K562 (cell line): ENCODE measurements around the gene LCA5. TPM values are rescaled to one million over a fixed set of nuclear protein-coding genes. Genes with fewer than 3 reads are reported as not detected.

Experiments
- CREB3L1 ChIP-seq: fragments of 450-650 bp; IDR thresholded peaks from 2 replicates; pipeline ENCODE4 v1.6.1; 2014; ENCODE audit warnings: low read depth, mild to moderate bottlenecking, moderate library complexity, borderline replicate concordance
- FOXA1 ChIP-seq: fragments of 450-650 bp; IDR thresholded peaks from 2 replicates; pipeline ENCODE4 v1.6.1; 2016; ENCODE audit warnings: mild to moderate bottlenecking, borderline replicate concordance
- KDM4B ChIP-seq, 2 experiments: fragments of 450-650 bp in 1 of 2; sonication (generic) in 1 of 2; IDR thresholded peaks; 2 replicates each; pipeline ENCODE4 v1.6.1; 2016 to 2017; ENCODE audit warnings: borderline replicate concordance in 2 of 2, antibody characterized with exemption in 1 of 2, low read depth in 1 of 2, mild to moderate bottlenecking in 1 of 2
- NFYB ChIP-seq: IDR thresholded peaks from 2 replicates; pipeline ENCODE4 v1.6.1; 2011; ENCODE audit warnings: mild to moderate bottlenecking, moderate library complexity; ENCODE audit not compliant: insufficient read length; ENCODE audit errors: extremely low read depth
- OTX1 ChIP-seq: fragments of 450-650 bp; formaldehyde crosslinking; IDR thresholded peaks from 2 replicates; pipeline ENCODE4 v1.4.0; 2022; ENCODE audit warnings: mild to moderate bottlenecking
- RBM25 ChIP-seq: fragments of 200-400 bp; formaldehyde crosslinking; IDR thresholded peaks from 2 replicates; pipeline ENCODE4 v1.6.1; 2018; ENCODE audit warnings: low read length, low read depth, moderate library complexity; ENCODE audit not compliant: severe bottlenecking
- ZBTB40 ChIP-seq, 2 experiments: fragments of 450-650 bp in 1 of 2; sonication (generic) in 1 of 2; formaldehyde crosslinking in 1 of 2; IDR thresholded peaks; 2 replicates each; pipeline versions ENCODE4 v1.7.1 to v1.9.0; 2016 to 2022; ENCODE audit warnings: inconsistent platforms in 1 of 2, mild to moderate bottlenecking in 1 of 2, missing genetic modification reagents in 1 of 2
- ZMIZ1 ChIP-seq, 2 experiments: fragments of 150-350 bp in 1 of 2; IDR thresholded peaks; 2 replicates each; pipeline ENCODE4 v1.6.1; 2012 to 2016; ENCODE audit warnings: low read depth in 2 of 2, low read length in 2 of 2, mild to moderate bottlenecking in 1 of 2, moderate library complexity in 1 of 2
- ZNF316 ChIP-seq: fragments of 450-650 bp; IDR thresholded peaks from 2 replicates; pipeline ENCODE4 v1.6.1; 2016
- ZNF408 ChIP-seq: fragments of 250-450 bp; sonication (Bioruptor Pico); IDR thresholded peaks from 2 replicates; pipeline ENCODE4 v1.4.0; 2020; ENCODE audit warnings: low read depth, mild to moderate bottlenecking, moderate library complexity
- polyA plus RNA-seq, 8 experiments: library from polyadenylated mRNA; depleted of rRNA in 4 of 8; stranded (reverse) in 5 of 8; unstranded in 3 of 8; fragments of >200 nt; fragmentation: Nextera tagmentation in 2 of 8; fragmentation: Illumina TruSeq in 1 of 8; extraction: Ambion mirVana in 2 of 8; extraction: Trizol in 1 of 8; gene quantifications; 2 replicates each; pipeline versions ENCODE4 v1.2.1 to v1.2.3, GENCODE V29; 2011 to 2014; ENCODE audit warnings: inconsistent platforms in 1 of 8, missing spikeins in 1 of 8
- total RNA-seq, 7 experiments: library from RNA; depleted of rRNA in 6 of 7; stranded (reverse); fragments of >200 nt in 6 of 7; fragmentation: Illumina TruSeq in 2 of 7; extraction: Trizol in 2 of 7; gene quantifications; 2 replicates each; pipeline versions ENCODE4 v1.2.1 to v1.2.3, GENCODE V29; 2011 to 2021; ENCODE audit warnings: low replicate concordance in 1 of 7

Gene LCA5
- total and polyA plus RNA-seq, 9 of the 15 experiments (the other 6 are each of a cell fraction or from before 2014, with no cell fraction given), result 1.0 to 3.4 (median 1.8) TPM

GRCh38 chr6:79536954-79537747 lies at the start of gene LCA5 (continued):
- TF ChIP-seq ZMIZ1 (IDR thresholded peaks at IDR 0.05; ENCODE audit: low read depth in 2 of 2, low read length in 2 of 2) (0 out of 4 replicates have a peak, but pooled peaks of 1 of the 2 experiments have one; percentile 8), NFYB (peak; percentile 90), CREB3L1 (peak; percentile 46; the same call in 1 of the 2 replicates), RBM25 (peak; percentile 94), OTX1 (0 out of 2 replicates have a peak, but pooled peaks have one; percentile 64), KDM4B (IDR thresholded peaks at IDR 0.05; ENCODE audit: borderline replicate concordance in 2 of 2, low read depth in 1 of 2) (no peak), ZNF408 (no peak), FOXA1 (no peak), ZBTB40 (IDR thresholded peaks at IDR 0.05) (peak; percentile 13; the same call in 1 of the 2 replicates), ZBTB40 (CRISPR knock-in tag; IDR thresholded peaks at IDR 0.05) (no peak), ZNF316 (0 out of 2 replicates have a peak, but pooled peaks have one; percentile 10)
